ENCODE data around the gene PRPF40B.

PRPF40B gene

DNA sequence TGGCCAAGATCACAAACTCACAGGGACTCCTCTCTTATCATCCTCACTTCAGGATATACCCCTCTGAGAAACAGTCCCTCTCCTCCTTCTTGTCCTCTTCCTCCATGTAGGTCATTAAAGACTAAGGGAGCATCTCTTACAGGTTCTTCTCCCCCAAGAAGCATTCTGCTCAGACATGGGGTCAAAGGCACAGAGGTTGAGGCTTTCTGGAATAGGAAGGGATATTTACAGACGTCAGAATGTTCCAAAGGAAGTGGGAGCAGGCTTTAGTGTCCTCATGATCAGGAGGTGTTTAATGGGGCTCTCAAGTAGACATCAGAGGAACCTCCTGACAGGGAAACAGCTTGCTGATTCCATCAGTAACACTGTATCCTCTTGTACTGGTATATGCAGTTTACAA lies 36.4 kb downstream of the PRPF40B start:
- no peak for DNase-seq (ENCODE audit: low spot score)

DNA sequence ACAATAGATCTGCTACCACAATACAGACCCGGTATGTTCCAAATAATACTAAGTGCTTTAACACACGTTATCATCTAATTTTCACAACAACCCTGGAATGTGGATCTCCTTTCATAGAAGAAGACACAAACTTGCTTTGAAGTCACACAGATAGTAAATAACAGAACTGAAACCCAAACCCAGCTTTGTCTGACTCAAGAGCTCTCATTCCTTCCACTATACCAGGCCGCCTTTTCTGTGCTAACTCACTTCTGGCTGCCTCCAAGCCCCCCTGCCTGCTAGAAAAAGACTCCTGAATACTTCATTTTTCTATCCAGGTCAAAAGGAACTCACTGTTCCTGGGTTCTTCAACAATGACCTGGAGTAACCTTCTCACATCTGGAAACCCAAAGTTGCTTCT lies 37.8 kb downstream of the PRPF40B start:
- no peak for DNase-seq (ENCODE audit: low spot score)

DNA sequence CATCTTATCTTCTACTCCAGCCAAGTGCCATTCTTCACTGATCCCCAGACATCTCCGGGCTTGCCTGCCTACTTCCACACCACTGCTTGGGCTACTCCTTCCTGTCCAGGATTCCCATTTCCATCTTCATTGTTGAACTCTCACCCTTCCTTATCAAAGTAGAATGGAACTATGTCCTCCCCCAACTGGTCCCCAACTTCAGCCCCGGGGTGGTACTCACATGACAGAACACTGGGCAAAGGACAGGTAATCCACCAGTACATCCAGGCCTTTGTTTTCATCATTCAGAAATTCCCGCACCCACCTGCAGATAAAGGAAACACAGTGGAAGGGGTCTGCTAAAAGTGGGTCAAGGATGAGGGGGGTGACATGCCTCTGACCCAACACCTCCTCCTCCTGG lies 38.4 kb downstream of the PRPF40B start:
- DNase-seq (ENCODE audit: low spot score): no peak

DNA sequence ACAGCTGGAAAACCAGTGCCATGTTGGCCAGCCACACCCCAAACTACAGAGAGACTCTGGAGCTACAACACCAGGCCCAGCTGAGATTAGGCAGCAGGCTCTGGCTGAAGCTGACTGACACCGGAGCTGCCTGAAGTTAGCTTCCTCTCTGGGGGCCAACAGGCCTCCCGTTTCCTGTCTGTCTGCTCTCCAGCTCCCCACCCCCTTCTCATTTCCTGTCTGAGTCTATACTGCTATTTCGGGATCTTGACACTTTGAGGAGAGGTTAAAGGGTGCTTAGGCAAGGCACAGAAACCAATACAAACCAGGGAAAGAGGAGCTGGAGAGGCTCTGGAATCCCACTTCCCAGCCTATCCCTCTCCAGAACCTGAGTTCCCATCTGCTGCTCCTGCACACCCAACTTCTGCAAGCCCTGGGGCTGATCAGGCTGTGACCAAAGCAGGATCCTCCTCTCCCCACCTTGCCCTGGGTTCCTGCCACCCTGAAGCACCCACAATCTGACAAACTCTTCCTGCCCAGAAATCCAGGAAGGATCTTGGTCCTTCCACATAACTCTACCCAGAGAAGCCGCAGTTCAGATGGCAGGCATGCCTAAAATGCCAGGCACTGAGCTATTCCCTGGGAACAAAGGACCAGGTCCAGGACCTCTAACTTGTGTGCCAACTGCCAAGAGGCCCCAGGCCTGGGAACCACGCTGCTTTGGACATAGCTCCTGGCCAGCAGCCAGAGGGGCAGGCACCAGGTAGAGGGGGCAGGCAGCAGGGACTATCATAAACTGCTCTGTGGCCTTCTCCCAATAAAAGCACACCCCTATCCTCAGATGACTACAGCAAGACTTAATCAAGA lies 39.9 kb downstream of the PRPF40B start:
- DNase-seq (ENCODE audit: low spot score): peak; percentile 77

DNA sequence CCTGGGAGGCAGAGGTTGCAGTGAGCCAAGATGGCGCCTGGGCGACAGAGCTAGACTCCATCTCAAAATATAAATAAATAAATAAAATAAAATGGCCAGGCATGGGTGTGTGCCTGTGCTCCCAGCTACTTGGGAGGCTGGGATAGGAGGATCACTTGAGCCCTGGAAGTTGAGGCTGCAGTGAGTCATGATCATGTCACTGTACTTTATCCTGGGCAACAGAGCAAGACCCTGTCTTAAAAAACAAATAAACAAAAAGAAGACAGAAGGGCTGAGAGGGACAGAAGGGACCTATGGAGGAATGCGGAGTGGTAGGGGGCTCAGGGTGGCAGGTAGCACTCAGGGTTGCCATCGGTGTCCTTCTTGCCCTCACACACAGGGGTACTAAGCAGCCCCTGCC lies 40.8 kb downstream of the PRPF40B start:
- DNase-seq (ENCODE audit: low spot score): no peak

DNA sequence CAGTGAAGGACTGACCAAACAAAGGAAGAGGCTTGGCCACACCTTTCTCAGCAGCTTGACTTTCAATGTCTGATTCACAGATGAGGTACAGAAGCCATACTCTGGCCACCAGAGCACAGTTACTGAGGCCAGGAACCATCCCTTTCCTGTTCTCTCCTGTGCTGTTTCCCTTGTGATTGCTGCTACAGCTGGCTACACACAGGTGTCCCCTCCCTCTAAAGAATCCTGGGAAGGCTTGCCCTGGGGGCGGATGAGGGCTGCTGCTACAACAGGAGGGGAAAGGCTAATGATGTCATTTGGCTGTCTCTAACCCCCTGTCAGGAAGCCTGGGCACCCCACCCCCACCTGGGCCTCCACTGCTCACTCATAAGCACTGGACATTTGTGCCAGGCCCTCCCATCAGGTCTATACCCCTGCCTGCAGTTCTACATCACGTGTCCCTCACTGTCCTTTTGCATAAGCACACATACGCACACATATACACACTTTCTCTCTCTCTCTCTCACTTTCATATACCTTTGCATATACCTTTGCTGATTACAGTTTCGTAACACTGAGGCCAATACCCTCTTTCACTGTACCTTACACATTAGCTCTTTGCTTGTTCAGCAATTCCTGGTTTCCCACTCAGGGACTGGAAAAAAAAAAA lies 41.4 kb downstream of the PRPF40B start:
- no peak for DNase-seq (ENCODE audit: low spot score)

DNA sequence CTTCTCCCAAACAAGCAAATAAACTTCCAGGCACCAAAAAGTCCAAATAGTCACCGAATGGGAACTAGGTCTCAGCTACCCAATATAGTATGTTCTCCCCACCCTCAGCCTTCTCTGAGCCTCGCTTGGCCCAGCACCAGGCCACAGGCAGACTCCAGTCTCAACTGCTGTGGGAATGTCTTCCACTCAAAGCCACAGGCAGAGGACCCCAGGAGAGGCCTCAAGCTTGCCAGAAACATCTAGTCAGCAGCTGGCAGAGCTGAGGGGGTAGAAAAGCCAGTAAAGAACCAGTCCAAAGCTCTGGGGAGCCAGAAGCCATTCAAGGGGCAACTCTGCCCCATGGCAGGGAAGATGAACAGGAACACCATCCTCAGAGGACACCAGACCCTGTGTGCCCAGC lies 42.0 kb downstream of the PRPF40B start:
- DNase-seq (ENCODE audit: low spot score): no peak

DNA sequence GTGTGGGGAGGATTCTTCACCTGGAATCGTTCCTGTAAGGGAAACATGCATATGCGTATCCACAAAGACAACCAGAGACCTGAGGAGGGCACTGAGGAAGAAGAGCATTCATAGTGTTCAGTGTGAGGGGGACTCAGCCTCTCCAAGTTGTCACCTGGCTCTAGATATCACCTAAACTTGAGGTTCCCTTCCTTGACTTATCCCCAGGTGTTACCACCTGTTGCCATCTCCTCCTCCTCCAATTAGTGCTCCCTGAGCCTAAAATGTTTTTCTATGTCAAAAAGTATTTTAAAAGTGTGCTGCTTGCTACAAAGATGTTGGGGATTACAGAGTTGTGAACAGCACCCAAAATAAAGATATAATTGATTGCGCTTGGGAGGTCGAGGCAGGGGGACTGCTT lies 42.8 kb downstream of the PRPF40B start:
- no peak for DNase-seq (ENCODE audit: low spot score)

DNA sequence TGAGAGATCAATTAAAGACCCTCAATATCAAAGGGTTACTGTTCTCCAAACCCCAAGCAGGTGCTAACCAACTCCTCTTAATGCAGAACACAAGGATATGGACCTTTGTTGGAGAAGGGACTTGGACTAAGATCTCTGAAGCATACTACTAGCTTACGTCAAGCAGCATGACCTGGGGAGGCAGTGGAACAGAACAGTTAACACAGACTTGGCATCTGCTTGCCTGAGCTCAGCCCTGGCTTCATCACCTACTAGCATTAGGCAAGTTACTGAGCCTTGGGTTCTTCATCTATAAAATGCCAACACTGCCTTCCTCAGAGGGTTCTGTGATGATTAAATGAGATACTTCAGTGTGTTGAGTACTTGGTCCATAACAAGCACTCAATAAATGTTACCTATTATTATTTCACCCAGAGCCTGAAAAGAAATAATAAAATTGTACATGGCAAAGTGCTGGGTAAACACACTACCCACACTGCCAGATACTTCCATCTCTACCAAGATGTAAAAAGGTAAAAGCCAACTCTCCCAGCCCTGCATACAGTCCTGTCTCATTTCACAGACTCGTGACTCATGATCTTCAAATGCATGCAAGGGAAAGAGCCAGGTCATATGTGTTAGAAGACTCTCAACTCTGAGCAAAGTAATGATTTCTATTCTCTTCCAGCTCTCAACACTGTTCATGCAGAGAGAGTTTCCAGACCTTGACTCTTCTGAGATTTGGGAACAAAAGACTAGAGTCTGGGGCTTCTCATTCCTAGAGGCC lies 44.1 kb downstream of the PRPF40B start:
- DNase-seq (ENCODE audit: low spot score): no peak

DNA sequence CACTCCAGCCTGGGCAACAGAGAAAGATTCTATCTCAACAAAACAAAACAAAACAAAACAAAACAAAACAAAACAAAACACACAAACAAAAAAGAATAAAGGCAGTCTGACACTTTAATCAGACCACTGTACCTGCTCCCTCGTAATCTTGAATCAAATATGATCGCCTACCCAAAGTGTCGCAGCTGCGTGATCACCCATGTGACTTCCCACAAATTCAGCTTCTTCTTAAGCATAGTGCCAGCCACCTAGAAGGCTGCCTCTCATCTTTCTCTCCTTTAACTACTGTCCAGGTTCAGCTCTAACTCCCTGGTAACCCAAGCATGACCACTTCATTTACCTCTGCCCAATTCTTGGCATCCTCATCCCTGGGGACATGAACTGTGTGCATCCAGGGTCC lies 46.4 kb downstream of the PRPF40B start:
- DNase-seq (ENCODE audit: low spot score): no peak

DNA sequence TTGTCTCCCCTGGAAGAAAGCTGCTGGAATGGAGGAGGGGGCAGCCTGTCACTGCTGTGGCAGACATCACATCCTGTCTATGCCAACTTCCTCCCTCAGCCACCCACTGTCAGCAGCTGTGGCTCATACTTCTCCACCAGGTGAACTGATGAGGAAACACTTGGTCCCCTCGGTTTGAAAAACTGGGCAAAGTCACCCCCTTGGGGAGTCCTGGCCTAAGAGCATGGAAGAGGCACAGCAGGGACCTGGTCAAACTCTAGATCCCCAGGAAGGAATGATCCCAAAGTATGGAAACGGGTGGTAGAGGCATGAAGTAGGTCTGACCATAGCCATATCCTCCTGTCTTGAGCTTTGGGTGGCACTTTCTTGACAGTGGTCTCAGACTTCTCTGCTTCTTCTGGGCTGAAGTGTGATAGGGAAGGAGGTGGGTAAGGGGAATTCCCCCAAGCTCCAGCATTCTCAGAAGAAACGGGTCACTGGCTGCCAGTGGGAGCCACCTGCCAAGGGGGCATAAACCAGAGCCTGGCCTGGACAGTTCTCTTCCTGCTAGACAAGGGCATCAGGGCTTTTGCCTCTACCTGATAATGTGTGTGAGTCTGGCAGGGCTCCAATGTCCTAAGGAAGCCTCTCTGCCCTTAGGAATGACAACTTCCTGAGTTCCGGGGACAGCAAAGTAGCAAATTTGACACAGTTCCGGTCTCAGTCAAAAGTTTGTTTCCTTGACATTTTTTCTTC lies 47.8 kb downstream of the PRPF40B start:
- no peak for DNase-seq (ENCODE audit: low spot score)

DNA sequence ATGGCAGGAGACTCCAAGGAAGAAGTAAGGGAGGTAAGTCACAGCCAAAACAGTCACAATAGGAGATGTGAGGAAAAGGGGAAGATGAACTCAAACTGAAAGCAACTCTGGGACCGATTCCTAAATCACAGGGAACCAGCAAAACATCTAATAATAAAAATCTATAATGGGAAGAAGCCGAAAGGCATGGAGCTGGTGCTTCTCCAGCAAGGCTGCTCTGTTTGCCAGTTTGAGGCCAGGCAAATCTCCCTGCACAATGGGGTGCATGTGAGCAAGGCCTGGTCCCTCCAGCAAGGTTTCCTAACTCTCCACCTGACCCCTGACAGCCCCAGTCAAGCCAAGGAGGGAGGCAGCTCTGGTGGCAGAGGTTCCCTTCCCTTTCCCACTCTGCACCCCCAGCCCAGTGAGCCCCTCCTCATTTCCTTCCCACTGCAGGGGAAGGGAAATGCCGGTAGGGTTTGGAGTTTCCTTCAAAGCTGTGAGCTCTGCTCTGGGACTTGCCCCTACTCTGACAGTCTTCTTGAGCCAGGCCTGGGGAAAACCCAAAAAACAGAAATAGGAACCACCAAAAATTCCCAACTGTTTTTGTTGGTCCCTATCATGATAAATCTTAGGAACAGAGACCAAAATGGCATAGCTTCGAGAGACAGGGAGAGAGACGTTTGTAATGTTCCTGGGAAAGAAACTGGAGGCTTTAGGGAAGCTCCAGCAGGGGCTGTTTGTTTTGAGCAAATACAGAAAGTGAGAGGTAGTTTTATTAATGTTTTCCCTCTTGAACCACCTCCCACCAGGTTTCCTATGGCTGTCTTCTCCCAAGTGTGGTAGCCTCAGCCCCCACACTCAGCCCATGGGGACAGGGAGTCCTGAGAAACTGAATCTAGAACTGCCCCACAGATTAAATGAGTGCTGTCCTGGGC lies 49.2 kb downstream of the PRPF40B start:
- DNase-seq (ENCODE audit: low spot score): no peak

DNA sequence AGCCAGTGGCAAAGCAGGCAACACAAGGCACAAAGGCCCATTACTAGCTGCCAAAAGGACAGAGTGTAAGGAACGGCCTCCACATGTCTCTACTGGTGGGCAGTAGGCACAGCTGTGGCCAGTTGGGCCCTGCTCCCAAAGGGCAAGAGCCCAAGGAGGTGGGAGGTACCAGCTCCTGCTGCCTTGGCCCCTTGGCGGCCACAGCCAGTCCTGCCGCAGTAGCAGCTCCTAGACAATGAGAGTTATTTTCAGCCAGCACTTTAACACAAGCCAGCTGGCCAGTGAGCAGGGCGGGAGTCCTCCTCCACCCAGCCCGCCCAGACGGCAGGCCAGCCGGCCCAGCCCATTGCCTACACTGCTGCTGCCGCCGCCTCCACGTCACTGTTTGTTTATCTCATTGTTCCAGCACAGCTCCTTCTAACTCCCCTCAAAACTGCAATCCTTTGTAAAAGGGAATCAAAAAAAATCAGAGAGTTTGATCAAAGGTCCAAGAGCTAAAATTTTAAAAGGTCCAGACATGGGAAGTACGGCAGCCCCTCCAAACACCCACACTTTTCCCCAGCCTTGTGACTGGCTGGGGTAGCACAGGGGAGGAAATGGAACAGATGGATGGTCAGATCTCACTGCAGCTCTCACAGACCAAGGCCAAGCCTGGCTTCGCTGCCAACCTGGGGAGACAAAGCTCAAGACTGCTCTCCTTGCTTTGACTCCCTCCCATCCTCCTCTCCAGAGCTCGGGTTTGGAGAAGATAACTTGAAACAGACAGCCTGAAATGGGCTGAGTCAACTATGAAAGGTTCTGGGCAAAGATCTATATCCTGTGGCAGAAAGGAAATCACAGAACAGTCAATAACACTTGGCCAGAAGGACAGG lies 50.3 kb downstream of the PRPF40B start:
- peak; percentile 89 for DNase-seq (ENCODE audit: low spot score)

DNA sequence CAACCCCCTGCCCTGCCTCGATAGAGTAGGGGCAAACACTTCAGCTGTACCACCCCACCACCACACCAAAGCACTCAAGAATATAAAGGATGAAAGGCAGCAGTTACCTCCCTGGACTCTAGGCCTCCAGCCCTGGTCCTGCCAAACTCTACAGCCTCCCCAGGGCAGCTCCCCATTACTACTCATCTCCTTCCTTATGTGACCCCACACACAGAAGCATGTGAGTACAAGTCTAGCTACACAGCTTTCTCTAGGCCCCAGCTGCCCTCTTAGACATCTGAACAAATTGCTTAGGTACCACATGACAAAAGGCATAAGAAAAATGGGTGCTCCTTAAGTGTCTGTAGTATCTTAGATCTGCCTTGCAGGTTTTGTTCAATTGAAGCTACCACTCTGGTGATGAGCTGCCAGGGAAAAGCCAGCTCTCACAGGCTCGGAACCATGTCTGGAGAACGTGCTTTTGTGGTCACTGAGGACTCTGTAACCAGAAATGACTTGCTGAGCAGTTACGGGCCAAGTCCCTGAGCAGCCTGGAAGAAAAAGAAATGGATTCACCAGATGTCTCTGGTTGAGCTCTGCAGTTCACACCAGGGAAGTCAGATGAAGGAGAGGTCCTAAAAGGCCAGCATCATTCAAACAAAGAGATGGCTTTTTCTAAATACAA lies 51.1 kb downstream of the PRPF40B start:
- DNase-seq (ENCODE audit: low spot score): no peak

DNA sequence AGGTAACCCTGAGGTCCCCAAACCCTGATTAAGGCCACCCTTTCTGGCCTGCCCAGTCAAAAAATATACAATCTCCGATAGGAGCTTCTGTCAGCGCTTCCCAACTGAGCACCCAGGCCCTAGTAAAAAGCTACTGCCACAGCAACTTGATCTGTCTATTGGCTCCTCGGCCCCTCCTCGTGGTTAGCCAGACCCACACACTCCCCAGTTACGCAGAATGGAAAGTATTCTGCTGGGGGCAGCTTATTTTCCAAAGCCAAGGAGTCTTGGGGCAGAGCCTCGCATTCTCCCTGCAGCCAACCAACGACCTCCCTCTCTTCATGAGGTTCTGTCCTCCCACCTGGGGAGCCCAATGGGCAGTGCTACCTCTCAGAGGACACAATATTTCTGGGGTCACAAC lies 51.8 kb downstream of the PRPF40B start:
- DNase-seq (ENCODE audit: low spot score): no peak

DNA sequence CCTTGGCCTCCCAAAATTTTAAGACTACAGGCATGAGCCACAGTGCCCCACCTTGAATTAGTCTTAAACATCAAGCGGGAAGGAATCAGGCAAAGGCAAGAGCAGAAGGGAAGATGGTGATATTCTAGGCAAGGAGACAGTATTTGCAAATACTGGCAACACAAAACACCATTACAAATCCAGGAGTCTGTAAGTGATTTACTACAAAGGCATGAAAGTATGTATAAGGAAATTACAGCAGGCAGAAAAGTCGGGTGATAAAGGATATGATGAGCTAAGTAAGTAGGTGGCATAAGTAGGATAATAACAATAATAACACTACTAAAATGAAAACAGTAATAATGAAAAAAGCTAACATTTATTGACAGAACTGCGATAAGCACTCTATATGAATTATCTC lies 55.4 kb downstream of the PRPF40B start:
- DNase-seq (ENCODE audit: low spot score): no peak

DNA sequence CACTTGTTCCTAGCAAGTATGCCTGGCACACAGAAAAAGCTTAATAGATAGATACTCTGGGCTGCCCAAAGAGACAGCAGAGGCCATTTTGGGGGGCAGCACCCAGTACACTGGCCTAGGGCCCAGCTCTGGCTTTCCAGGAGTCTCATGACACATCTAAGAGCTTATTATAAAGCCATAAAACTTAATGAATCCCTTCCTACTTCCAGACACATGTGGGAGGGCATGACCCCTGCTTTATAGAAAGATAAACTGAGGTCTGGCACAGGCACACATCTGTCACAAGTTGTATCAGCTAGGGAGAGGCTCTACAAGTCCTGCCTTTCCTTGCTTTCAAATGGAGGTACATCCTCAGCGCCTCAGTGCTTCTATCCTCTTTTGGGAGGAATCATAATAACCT lies 56.7 kb downstream of the PRPF40B start:
- no peak for DNase-seq (ENCODE audit: low spot score)

DNA sequence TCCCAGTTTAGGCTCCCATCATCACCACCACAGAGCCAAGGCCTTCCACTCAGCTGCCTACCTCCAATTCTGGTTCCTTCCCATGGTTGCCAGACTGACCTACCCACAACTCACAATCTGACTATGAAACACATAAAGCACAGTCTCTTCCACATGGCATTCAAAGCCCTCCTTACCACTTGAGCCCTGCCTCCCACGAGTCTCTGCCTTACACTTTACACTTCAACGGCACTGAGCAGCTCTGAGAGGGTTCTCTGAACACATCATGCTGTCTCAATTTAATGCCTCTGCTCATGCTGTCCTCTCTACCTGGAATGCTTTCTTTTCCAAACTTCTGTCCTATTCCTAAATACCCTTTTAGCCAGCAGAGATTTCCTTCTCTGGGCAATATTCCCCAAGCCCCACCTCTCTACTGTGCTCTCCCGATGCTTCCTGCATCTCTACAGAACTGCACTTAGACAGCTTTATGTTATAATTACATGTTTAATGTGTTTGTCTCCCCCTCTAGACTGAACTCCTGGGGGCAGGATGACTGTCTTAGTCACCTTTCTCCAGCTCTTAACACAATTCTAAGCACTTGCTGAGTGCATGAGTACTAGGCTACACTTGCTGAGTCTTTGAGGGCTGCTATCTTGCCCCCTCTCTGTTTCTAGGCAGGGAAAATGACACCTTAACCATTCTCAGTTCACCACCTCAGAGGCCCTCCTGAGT lies 60.4 kb downstream of the PRPF40B start:
- DNase-seq (ENCODE audit: low spot score): no peak

DNA sequence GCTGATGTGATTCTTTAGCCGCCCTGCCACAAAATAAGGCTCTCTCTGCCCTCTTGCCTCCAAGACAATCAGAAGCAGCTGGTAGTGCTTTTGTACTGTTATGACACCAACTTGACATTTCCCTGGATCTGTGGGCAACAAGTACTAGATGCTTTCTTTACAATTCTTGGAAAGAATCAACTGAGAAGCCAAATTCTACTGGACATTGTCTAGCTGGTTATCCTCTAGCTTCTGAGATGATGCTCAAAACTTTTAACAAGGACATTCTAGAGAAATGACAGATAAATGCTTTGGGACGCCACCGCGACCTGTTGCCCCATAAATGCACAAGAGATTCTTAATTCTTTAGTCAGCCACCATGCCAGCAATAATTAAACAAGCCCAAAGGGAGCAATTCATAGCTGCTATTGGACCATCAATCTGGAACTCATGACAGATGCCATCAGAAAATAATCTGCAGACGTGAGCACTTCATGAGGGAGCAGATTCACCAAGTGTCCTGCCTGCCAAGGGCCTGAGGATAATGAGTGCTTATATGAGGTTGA lies 61.0 kb downstream of the PRPF40B start:
- no peak for DNase-seq (ENCODE audit: low spot score)
